GM19467 (cell line): Measurements from ENCODE around the gene RHOT2.

Experiments used
- ATAC-seq: cut with Tn5 transposase; IDR thresholded peaks from one replicate; pipeline ENCODE4 v1.9.1; 2021; ENCODE audit warnings: mild to moderate bottlenecking, moderate library complexity; ENCODE audit not compliant: unreplicated experiment

Gene RHOT2

GRCh38 chr16:667780-668518 lies at the start of gene RHOT2:
Gene RHOT2 (plus strand): TSS chr16:668132. CDS start chr16:668200, 68 bp downstream.
- peak; percentile 79 for ATAC-seq

- no peak for ATAC-seq
Observed at GRCh38 chr16:619476-620100, 48.3 kb upstream of the RHOT2 start.

- no peak for ATAC-seq
Observed at GRCh38 chr16:620700-621525, 47.0 kb upstream of the RHOT2 start.

- ATAC-seq = no peak
Observed at GRCh38 chr16:621526-622105, 46.3 kb upstream of the RHOT2 start.

GRCh38 chr16:622920-623280 lies 45.0 kb upstream of the RHOT2 start:
- no peak for ATAC-seq

GRCh38 chr16:624526-625070 lies 43.3 kb upstream of the RHOT2 start:
- no peak for ATAC-seq

GRCh38 chr16:625117-625976 lies 42.6 kb upstream of the RHOT2 start:
- ATAC-seq = no peak

GRCh38 chr16:625977-626765 lies 41.8 kb upstream of the RHOT2 start:
- ATAC-seq = no peak

GRCh38 chr16:626787-627453 lies 41.0 kb upstream of the RHOT2 start:
- no peak for ATAC-seq

GRCh38 chr16:627454-628239 lies 40.3 kb upstream of the RHOT2 start:
- no peak for ATAC-seq

- ATAC-seq = no peak
Observed at GRCh38 chr16:628321-629061, 39.4 kb upstream of the RHOT2 start.

- no peak for ATAC-seq
Observed at GRCh38 chr16:629185-629832, 38.6 kb upstream of the RHOT2 start.

GRCh38 chr16:629833-630248 lies 38.1 kb upstream of the RHOT2 start:
- no peak for ATAC-seq

GRCh38 chr16:630249-630814 lies 37.6 kb upstream of the RHOT2 start:
- ATAC-seq = no peak

- ATAC-seq = no peak
Observed at GRCh38 chr16:630815-631405, 37.0 kb upstream of the RHOT2 start, which contains the start of gene WFIKKN1. Gene WFIKKN1 (plus strand): TSS chr16:630985. CDS start chr16:631254, 269 bp downstream.

GRCh38 chr16:631808-632358 lies 36.0 kb upstream of the RHOT2 start:
- ATAC-seq = no peak
